ENCODE results near the gene CC2D2A. TPM values are rescaled to one million over a fixed set of nuclear protein-coding genes. Genes with fewer than 3 reads are reported as not detected.

The CC2D2A gene
- total and polyA plus RNA-seq, 2 experiments from 2014 or later, result 13.9 to 15.8 TPM

DNA sequence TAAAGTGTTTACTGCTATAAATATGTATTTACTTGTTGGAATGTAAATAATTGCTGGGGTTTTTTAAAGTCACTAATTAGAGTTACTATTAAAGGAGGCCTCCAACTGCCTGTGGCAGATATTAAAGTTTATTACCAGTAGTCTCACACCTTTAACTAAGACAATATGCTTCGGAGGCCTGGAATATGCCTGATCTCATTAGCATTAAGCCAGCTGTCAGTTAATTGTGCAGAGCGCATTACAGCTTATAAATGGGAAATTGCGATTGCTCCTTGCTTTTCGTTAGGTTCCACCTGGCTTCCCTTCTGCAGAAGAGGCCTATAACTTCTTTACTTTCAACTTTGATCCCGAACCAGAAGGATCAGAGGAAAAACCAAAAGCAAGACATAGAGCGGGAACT is 41.3 kb downstream of the CC2D2A start:
- Histone ChIP-seq H3F3A (replicated peaks; ENCODE audit: low read depth) (no peaks in the 10 kb centered on the region), H3K9me2 (ENCODE audit: insufficient read depth) (no peaks in the 10 kb centered on the region), H3K4me1 (ENCODE audit: insufficient read depth) (no peaks in the 10 kb centered on the region), H2AFZ (no peak overlapping the region), H3K27me3 (ENCODE audit: insufficient read depth) (no peaks in the 10 kb centered on the region), H3K36me3 (ENCODE audit: insufficient read depth) (no peaks in the 10 kb centered on the region), H3K27ac (ENCODE audit: low read depth) (no peak overlapping the region), H3K4me2 (no peak overlapping the region), H3K4me3 (no peak overlapping the region), H4K20me1 (replicated peaks; ENCODE audit: insufficient read depth) (no peaks in the 10 kb centered on the region), H3K79me2 (replicated peaks; ENCODE audit: insufficient read depth) (no peaks in the 10 kb centered on the region)
- H3K27ac Mint-ChIP-seq, result no peak overlapping the region
- no peaks in the 10 kb centered on the region for H3K9me3 Mint-ChIP-seq
- TF ChIP-seq CTCF (conservative IDR thresholded peaks at IDR 0.05; ENCODE audit: low read depth in 2 of 2) (no peak), JUNB (IDR thresholded peaks at IDR 0.05; ENCODE audit: unreplicated experiment) (no peak), ZNF114 (CRISPR knock-in tag; IDR thresholded peaks at IDR 0.05) (no peak), NANOG (IDR thresholded peaks at IDR 0.05; ENCODE audit: borderline replicate concordance) (no peak)
- no peak for ATAC-seq
- DNase-seq (ENCODE audit: low spot score), result no peak
- H3K4me1 Mint-ChIP-seq, result peaks cover 3% of the 10 kb centered on the region; the same call in 2 of the 3 replicates
- H3K36me3 Mint-ChIP-seq (ENCODE audit: low read depth), result peaks cover 8% of the 10 kb centered on the region; the same call in 2 of the 3 replicates
- H3K4me3 Mint-ChIP-seq, result no peak overlapping the region
- no peaks in the 10 kb centered on the region for H3K27me3 Mint-ChIP-seq (ENCODE audit: insufficient read depth, low read depth, poor library complexity)

DNA sequence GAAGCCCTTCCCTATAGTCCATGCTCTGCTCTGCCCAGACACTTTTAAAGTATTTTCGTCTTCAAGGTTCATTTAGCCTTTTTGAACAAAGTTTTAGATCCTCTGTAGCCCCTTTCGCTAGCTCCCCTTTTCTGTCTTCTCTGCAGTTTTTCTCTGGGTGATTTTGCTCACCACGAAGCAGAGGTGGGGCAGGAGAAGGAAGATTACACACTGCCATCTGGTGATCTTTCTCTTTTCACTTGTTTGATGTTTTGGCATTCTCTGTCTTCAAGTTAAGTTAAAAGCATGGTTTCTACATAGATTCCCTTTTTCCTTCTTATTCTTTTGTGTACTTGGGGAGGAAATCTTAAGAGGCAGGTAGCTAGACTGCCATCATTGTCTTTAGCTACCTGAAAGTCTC is 43.9 kb downstream of the CC2D2A start:
- H3K9me2 ChIP-seq (ENCODE audit: insufficient read depth), result no peaks in the 10 kb centered on the region
- no peaks in the 10 kb centered on the region for H3F3A ChIP-seq (replicated peaks; ENCODE audit: low read depth)
- H4K20me1 ChIP-seq (replicated peaks; ENCODE audit: insufficient read depth), result no peaks in the 10 kb centered on the region
- no peaks in the 10 kb centered on the region for H3K79me2 ChIP-seq (replicated peaks; ENCODE audit: insufficient read depth)
- H2AFZ ChIP-seq, result no peak overlapping the region
- H3K4me3 ChIP-seq, result no peak overlapping the region
- Mint-ChIP-seq H3K4me3 (no peak overlapping the region), H3K27me3 (ENCODE audit: insufficient read depth, low read depth, poor library complexity) (no peaks in the 10 kb centered on the region), H3K36me3 (ENCODE audit: low read depth) (peaks cover 30% of the 10 kb centered on the region), H3K9me3 (peaks cover 15% of the 10 kb centered on the region), H3K4me1 (no peaks in the 10 kb centered on the region), H3K27ac (0 out of 2 replicates have a peak overlapping the region, but pooled peaks have one; percentile 9)
- no peaks in the 10 kb centered on the region for H3K4me1 ChIP-seq (ENCODE audit: insufficient read depth)
- ATAC-seq (no peak), DNase-seq (ENCODE audit: low spot score) (no peak)
- H3K27ac ChIP-seq (ENCODE audit: low read depth), result 0 out of 2 replicates have a peak overlapping the region, but pooled peaks have one; percentile 39
- TF ChIP-seq ZNF462 (CRISPR knock-in tag; IDR thresholded peaks at IDR 0.05), result no peak
- peak in 1 of 2 experiments; percentile 38; a peak in 2 of 4 replicates for TF ChIP-seq CTCF (conservative IDR thresholded peaks at IDR 0.05; ENCODE audit: low read depth in 2 of 2)
- no peaks in the 10 kb centered on the region for H3K27me3 ChIP-seq (ENCODE audit: insufficient read depth)
- H3K4me2 ChIP-seq, result no peak overlapping the region
- peaks cover 4% of the 10 kb centered on the region; the same call in 1 of the 2 replicates for H3K36me3 ChIP-seq (ENCODE audit: insufficient read depth)
